HEK293 (cell line): Measurements from ENCODE around the gene BCL7A.

Experiments used
- BCL11B ChIP-seq: fragments of 450-650 bp; formaldehyde crosslinking; IDR thresholded peaks from 2 replicates; pipeline ENCODE4 v1.5.1; 2016; ENCODE audit warnings: low read depth, missing biosample characterization, missing genetic modification characterization
- MZF1 ChIP-seq: fragments of 450-650 bp; formaldehyde crosslinking; IDR thresholded peaks from 2 replicates; pipeline ENCODE4 v1.5.1; 2017; ENCODE audit warnings: missing biosample characterization, missing genetic modification characterization, borderline replicate concordance
- PBX3 ChIP-seq: sonication (generic); formaldehyde crosslinking; IDR thresholded peaks from 2 replicates; pipeline ENCODE4 v1.8.1; 2022; ENCODE audit warnings: mild to moderate bottlenecking, moderate library complexity, missing genetic modification reagents
- TCF7L2 ChIP-seq: IDR thresholded peaks from 2 replicates; pipeline ENCODE4 v1.6.1; 2011; ENCODE audit warnings: low read depth, mild to moderate bottlenecking, inconsistent platforms, low read length, moderate library complexity, borderline replicate concordance
- ZFP37 ChIP-seq: fragments of 450-650 bp; formaldehyde crosslinking; IDR thresholded peaks from 2 replicates; pipeline ENCODE4 v1.5.1; 2016; ENCODE audit warnings: missing biosample characterization, missing genetic modification characterization
- ZNF184 ChIP-seq: fragments of 450-650 bp; IDR thresholded peaks from 2 replicates; pipeline ENCODE4 v1.5.1; 2018; ENCODE audit warnings: missing biosample characterization, mild to moderate bottlenecking, missing genetic modification characterization
- ZNF366 ChIP-seq: fragments of 450-650 bp; formaldehyde crosslinking; conservative IDR thresholded peaks from 2 replicates; pipeline ENCODE4 v1.5.1; 2016; ENCODE audit warnings: missing biosample characterization, missing genetic modification characterization
- ZNF777 ChIP-seq: fragments of 450-650 bp; formaldehyde crosslinking; IDR thresholded peaks from 2 replicates; pipeline ENCODE4 v1.5.1; 2017; ENCODE audit warnings: missing biosample characterization, missing genetic modification characterization, borderline replicate concordance
- ZXDB ChIP-seq: fragments of 450-650 bp; formaldehyde crosslinking; IDR thresholded peaks from 2 replicates; pipeline ENCODE4 v1.5.1; 2016; ENCODE audit warnings: missing biosample characterization, missing genetic modification characterization
- TF ChIP-seq, protein P1 (sequence below): fragments of 450-650 bp; formaldehyde crosslinking; IDR thresholded peaks from 2 replicates; pipeline ENCODE4 v1.5.1; 2016; ENCODE audit warnings: missing biosample characterization, missing genetic modification characterization

GRCh38 chr12:122096591-122097149 lies 75.0 kb downstream of the BCL7A start:
- TF ChIP-seq ZFP37 (tag by site-specific recombination) (no peak), PBX3 (CRISPR knock-in tag) (no peak), ZNF184 (tag by site-specific recombination) (no peak), BCL11B (tag by site-specific recombination) (no peak), MZF1 (tag by site-specific recombination) (no peak), ZNF366 (tag by site-specific recombination) (no peak), ZNF777 (tag by site-specific recombination) (no peak), TCF7L2 (no peak), ZXDB (tag by site-specific recombination) (no peak)
- TF ChIP-seq, protein P1, sequence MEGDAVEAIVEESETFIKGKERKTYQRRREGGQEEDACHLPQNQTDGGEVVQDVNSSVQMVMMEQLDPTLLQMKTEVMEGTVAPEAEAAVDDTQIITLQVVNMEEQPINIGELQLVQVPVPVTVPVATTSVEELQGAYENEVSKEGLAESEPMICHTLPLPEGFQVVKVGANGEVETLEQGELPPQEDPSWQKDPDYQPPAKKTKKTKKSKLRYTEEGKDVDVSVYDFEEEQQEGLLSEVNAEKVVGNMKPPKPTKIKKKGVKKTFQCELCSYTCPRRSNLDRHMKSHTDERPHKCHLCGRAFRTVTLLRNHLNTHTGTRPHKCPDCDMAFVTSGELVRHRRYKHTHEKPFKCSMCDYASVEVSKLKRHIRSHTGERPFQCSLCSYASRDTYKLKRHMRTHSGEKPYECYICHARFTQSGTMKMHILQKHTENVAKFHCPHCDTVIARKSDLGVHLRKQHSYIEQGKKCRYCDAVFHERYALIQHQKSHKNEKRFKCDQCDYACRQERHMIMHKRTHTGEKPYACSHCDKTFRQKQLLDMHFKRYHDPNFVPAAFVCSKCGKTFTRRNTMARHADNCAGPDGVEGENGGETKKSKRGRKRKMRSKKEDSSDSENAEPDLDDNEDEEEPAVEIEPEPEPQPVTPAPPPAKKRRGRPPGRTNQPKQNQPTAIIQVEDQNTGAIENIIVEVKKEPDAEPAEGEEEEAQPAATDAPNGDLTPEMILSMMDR (tag by site-specific recombination) = no peak
